Fibroblast of villous mesenchyme (primary cell): ENCODE measurements around the gene PSMD5. TPM values are rescaled to one million over a fixed set of nuclear protein-coding genes. Genes with fewer than 3 reads are reported as not detected.

Experiments
- DNase-seq: peaks from one replicate; pipeline ENCODE4 v3.0.0-alpha.2; 2010; ENCODE audit warnings: low read depth
- H3K4me3 ChIP-seq: 2 replicates; pipeline ENCODE4 v1.5.1; 2011; ENCODE audit warnings: low read depth, mild to moderate bottlenecking, low read length
- CTCF ChIP-seq: IDR thresholded peaks from 2 replicates; pipeline ENCODE4 v1.5.1; 2012; ENCODE audit warnings: low read depth, mild to moderate bottlenecking, low read length; ENCODE audit not compliant: insufficient read depth
- total RNA-seq: library from RNA; depleted of rRNA; stranded (reverse); fragments of >200 nt; gene quantifications from 2 replicates; pipeline ENCODE4 v1.2.3, GENCODE V29; 2012

Gene PSMD5
- total RNA-seq, 1 donor = 50.1 TPM

DNA sequence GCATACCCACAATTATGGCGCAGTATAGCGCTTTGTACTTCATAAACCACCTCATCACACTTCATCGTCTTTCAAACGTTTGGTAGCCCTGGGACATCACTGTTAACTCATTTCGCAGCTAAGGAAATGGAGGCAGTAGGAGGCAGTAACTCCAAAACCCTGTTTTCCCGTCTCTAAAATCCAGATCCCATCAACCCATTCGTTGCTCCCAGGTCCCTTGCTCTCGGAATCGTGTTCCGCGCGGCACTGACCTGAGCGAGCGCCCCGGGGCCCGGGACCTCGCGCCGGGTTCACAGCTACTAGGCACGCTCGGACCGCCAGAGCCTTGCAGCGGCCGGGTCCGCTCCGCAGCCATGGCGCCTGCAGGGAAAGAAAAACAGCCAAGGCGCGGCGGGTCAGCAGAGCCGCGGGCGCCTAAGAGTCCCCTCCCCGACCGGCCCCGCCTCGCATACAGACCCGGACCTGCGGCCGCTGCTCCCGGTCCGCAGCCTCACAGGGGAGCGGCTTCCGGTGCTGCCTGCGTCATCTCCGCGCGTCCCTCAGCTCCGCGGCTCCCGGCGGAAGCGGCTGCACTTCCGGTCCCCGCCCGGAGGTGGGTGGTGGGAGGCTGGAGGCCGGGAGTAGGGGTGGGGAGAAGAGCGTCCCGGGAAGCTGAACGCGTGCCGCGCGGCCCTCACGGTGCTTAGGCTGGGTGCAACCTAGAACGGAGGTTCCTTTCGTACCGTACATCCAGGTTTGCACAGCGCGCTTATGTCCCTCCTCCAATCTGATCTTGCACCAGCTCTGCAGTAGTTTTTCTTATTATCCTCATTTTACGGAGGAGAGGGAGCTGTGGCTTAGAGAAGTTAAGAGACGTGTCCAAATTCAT is 49.6 kb downstream of the PSMD5 start, which contains the start of gene FBXW2:
TSS of gene FBXW2 (minus strand) at position 519 of the 868 bp plus-strand sequence. CDS start 5,158 bp downstream, outside the sequence.
- H3K4me3 ChIP-seq = peak within 1 kb of the TSS; percentile 96
- no peak for TF ChIP-seq CTCF

DNA sequence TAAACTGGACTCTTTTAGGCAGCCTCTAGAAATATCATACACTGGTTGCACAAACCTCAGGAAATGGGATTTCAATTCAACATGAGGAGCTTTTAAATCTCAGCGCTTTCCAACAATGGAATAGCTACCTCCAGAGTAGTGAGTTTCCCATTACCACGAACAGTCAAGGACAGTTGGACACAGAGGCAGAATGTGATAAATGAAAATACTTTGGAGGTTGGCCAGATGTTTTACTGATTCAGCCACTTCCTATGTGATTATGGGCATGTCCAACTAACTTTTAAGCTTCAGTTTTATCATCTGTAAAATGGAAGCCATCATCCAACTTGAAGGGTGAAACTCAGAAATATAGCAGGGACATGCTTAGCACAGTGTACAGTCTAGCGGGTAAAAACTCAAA is 51.6 kb downstream of the PSMD5 start:
- no peak for TF ChIP-seq CTCF

More for the DNA sequence above, 49.6 kb downstream of the PSMD5 start, which contains the start of gene FBXW2:
- DNase-seq = peak; percentile 93

DNA sequence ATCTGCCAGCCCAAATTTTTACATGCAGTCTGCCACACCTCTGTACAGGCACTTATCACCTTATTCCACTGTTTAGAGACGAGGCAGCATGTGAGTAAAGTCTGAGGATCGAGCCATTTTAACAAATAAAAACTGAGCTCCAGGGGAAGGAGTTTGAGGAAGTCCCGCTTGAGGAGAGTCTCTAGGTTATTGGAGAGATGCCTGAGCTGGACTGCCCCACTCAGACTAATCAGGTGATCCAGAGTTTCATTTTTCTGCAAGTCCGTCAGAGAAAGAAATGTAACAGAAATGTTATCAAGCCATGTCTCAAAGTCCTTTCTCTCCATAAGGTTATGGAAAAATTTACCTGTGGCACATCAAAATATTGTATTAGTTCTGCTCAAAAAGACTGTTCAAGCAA is 54.8 kb downstream of the PSMD5 start:
- no peak for TF ChIP-seq CTCF
- no peak for DNase-seq
- H3K4me3 ChIP-seq = no peak overlapping the region

More for the DNA sequence above, 51.6 kb downstream of the PSMD5 start:
- H3K4me3 ChIP-seq = no peak overlapping the region
- no peak for DNase-seq

GRCh38 chr9:120783602-120784047 is 59.1 kb downstream of the PSMD5 start:
- TF ChIP-seq CTCF = no peak
- DNase-seq = peak; percentile 96
- no peak overlapping the region for H3K4me3 ChIP-seq

GRCh38 chr9:120781236-120781635 is 61.5 kb downstream of the PSMD5 start:
- no peak overlapping the region for H3K4me3 ChIP-seq
- TF ChIP-seq CTCF = no peak

GRCh38 chr9:120780367-120780766 is 62.4 kb downstream of the PSMD5 start:
- no peak for TF ChIP-seq CTCF
- H3K4me3 ChIP-seq = no peak overlapping the region
- no peak for DNase-seq

More at GRCh38 chr9:120781236-120781635, 61.5 kb downstream of the PSMD5 start:
- no peak for DNase-seq
